Astrocyte (in vitro differentiated cells and primary cell): ENCODE measurements around the gene KRT6B. TPM values are rescaled to one million over a fixed set of nuclear protein-coding genes. Genes with fewer than 3 reads are reported as not detected.

Source experiments
- DNase-seq: peaks from one replicate; pipeline ENCODE4 v3.0.0-alpha.2; 2010; ENCODE audit warnings: low read depth
- FAIRE-seq: peaks from 2 replicates; lab custom pipeline; 2011; peaks lifted over from hg19 to GRCh38; lab: Jason Lieb, UNC
- H2AFZ ChIP-seq: 2 replicates; pipeline ENCODE4 v1.6.0; 2012; ENCODE audit warnings: low read depth, low read length, inconsistent platforms
- H3K27ac ChIP-seq: 2 replicates; pipeline ENCODE4 v1.5.1; 2011; ENCODE audit warnings: low read depth, low read length, inconsistent platforms
- H3K27me3 ChIP-seq: 2 replicates; pipeline ENCODE4 v1.6.0; 2011; ENCODE audit warnings: low read length, inconsistent platforms; ENCODE audit not compliant: insufficient read depth
- H3K36me3 ChIP-seq: 2 replicates; pipeline ENCODE4 v1.5.1; 2011; ENCODE audit warnings: low read length, inconsistent platforms; ENCODE audit not compliant: insufficient read depth
- H3K4me1 ChIP-seq: 2 replicates; pipeline ENCODE4 v1.5.1; 2011; ENCODE audit warnings: low read length, inconsistent platforms; ENCODE audit not compliant: insufficient read depth
- H3K4me2 ChIP-seq: 2 replicates; pipeline ENCODE4 v1.6.0; 2012; ENCODE audit warnings: low read length, inconsistent platforms
- H3K4me3 ChIP-seq: 2 replicates; pipeline ENCODE4 v1.5.1; 2011; ENCODE audit warnings: low read depth, mild to moderate bottlenecking, low read length, inconsistent platforms; ENCODE audit not compliant: insufficient read depth
- H3K79me2 ChIP-seq: 2 replicates; pipeline ENCODE4 v1.6.0; 2012; ENCODE audit warnings: mild to moderate bottlenecking, low read length, inconsistent platforms; ENCODE audit not compliant: insufficient read depth
- H3K9ac ChIP-seq: 2 replicates; pipeline ENCODE4 v1.6.0; 2012; ENCODE audit warnings: mild to moderate bottlenecking, low read length, inconsistent platforms
- H3K9me3 ChIP-seq: 2 replicates; pipeline ENCODE4 v1.5.1; 2012; ENCODE audit warnings: low read depth, mild to moderate bottlenecking, low read length, inconsistent platforms; ENCODE audit not compliant: insufficient read depth
- H4K20me1 ChIP-seq: 2 replicates; pipeline ENCODE4 v1.6.0; 2012; ENCODE audit warnings: low read length, inconsistent platforms; ENCODE audit not compliant: insufficient read depth
- H3K27ac Mint-ChIP-seq: one replicate; pipeline ENCODE4 v1.8.0; 2021; ENCODE audit warnings: mild to moderate bottlenecking, mixed read lengths; ENCODE audit not compliant: unreplicated experiment
- H3K27me3 Mint-ChIP-seq: one replicate; pipeline ENCODE4 v1.8.0; 2021; ENCODE audit warnings: low read depth, mixed read lengths; ENCODE audit not compliant: unreplicated experiment
- H3K36me3 Mint-ChIP-seq: one replicate; pipeline ENCODE4 v1.8.0; 2021; ENCODE audit warnings: low read depth, mixed read lengths; ENCODE audit not compliant: unreplicated experiment
- H3K4me1 Mint-ChIP-seq: one replicate; pipeline ENCODE4 v1.8.0; 2021; ENCODE audit warnings: low read depth, mixed read lengths; ENCODE audit not compliant: unreplicated experiment
- H3K4me3 Mint-ChIP-seq: one replicate; pipeline ENCODE4 v1.8.0; 2021; ENCODE audit warnings: mild to moderate bottlenecking, moderate library complexity, mixed read lengths; ENCODE audit not compliant: unreplicated experiment
- H3K9me3 Mint-ChIP-seq: one replicate; pipeline ENCODE4 v1.8.0; 2021; ENCODE audit warnings: mild to moderate bottlenecking, mixed read lengths; ENCODE audit not compliant: unreplicated experiment
- EZH2 ChIP-seq: IDR thresholded peaks from 2 replicates; pipeline ENCODE4 v1.6.1; 2012; ENCODE audit warnings: mild to moderate bottlenecking, low read length, inconsistent platforms; ENCODE audit not compliant: insufficient read depth
- total RNA-seq: library from RNA; stranded (reverse); gene quantifications from 2 replicates; pipeline ENCODE4 v1.2.1, GENCODE V29; 2021
- TF ChIP-seq, protein P1 (sequence below): IDR thresholded peaks from 2 replicates; pipeline ENCODE4 v1.5.1; 2011; ENCODE audit warnings: low read depth, mild to moderate bottlenecking, inconsistent platforms, low read length, moderate library complexity; ENCODE audit not compliant: insufficient read depth

The KRT6B gene
- total RNA-seq, 1 donor from 2014 or later = not detected

- Histone ChIP-seq H3K4me1 (peaks cover 11% of the 10 kb centered on the region), H3K79me2 (no peaks in the 10 kb centered on the region), H3K27me3 (peaks cover 23% of the 10 kb centered on the region), H4K20me1 (no peaks in the 10 kb centered on the region), H3K27ac (no peak overlapping the region), H2AFZ (no peak overlapping the region), H3K36me3 (no peaks in the 10 kb centered on the region), H3K4me2 (no peak overlapping the region), H3K9me3 (no peaks in the 10 kb centered on the region), H3K4me3 (no peak overlapping the region), H3K9ac (no peak overlapping the region)
- Mint-ChIP-seq H3K4me1 (peaks cover 24% of the 10 kb centered on the region), H3K27me3 (peaks cover 50% of the 10 kb centered on the region), H3K27ac (no peak overlapping the region), H3K36me3 (peaks cover under 1% of the 10 kb centered on the region), H3K9me3 (peaks cover 6% of the 10 kb centered on the region), H3K4me3 (no peak overlapping the region)
- no peak for FAIRE-seq
- TF ChIP-seq, protein P1, sequence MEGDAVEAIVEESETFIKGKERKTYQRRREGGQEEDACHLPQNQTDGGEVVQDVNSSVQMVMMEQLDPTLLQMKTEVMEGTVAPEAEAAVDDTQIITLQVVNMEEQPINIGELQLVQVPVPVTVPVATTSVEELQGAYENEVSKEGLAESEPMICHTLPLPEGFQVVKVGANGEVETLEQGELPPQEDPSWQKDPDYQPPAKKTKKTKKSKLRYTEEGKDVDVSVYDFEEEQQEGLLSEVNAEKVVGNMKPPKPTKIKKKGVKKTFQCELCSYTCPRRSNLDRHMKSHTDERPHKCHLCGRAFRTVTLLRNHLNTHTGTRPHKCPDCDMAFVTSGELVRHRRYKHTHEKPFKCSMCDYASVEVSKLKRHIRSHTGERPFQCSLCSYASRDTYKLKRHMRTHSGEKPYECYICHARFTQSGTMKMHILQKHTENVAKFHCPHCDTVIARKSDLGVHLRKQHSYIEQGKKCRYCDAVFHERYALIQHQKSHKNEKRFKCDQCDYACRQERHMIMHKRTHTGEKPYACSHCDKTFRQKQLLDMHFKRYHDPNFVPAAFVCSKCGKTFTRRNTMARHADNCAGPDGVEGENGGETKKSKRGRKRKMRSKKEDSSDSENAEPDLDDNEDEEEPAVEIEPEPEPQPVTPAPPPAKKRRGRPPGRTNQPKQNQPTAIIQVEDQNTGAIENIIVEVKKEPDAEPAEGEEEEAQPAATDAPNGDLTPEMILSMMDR = no peak
- no peak for TF ChIP-seq EZH2
- DNase-seq = no peak
Observed at GRCh38 chr12:52433501-52434080, 18.4 kb downstream of the KRT6B start.

DNA sequence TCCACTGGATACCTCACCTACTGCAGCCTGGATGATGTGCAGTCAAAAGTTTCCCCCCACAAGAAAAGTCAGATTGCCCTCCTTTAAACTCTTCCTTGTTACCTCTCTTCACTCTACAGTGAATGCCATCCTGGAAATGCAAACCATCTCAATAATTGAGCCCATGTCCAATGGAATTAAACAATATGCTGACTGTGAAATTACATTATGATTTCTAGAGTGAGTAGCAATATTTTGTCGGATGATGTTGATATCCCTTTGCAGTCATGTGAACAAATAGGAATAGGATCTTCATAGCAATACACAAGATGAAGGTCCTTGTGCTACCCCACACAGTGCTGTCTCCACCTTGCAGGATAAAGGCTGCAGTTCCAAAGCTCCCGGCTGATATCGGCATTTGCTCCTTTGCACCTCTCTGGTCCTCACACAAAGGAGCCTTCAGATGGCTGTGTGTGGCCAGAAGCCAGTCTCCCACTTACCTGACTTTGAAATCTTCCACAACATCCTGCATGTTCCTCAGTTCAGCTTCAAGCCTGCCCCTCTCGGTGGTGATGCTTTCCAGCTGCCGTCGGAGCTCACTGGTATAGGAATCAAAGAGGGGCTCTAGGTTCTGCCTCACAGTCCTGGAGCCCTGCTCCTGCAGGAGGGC, 19.3 kb downstream of the KRT6B start:
- Histone ChIP-seq H2AFZ (no peak overlapping the region), H3K4me2 (no peak overlapping the region), H4K20me1 (no peaks in the 10 kb centered on the region), H3K4me1 (peaks cover 11% of the 10 kb centered on the region), H3K9ac (no peak overlapping the region), H3K36me3 (no peaks in the 10 kb centered on the region), H3K27ac (no peak overlapping the region), H3K4me3 (no peak overlapping the region), H3K79me2 (no peaks in the 10 kb centered on the region), H3K27me3 (peaks cover 24% of the 10 kb centered on the region), H3K9me3 (no peaks in the 10 kb centered on the region)
- peaks cover 3% of the 10 kb centered on the region for H3K36me3 Mint-ChIP-seq
- DNase-seq = no peak
- no peak overlapping the region for H3K27ac Mint-ChIP-seq
- H3K4me1 Mint-ChIP-seq = peaks cover 24% of the 10 kb centered on the region
- TF ChIP-seq, protein P1 = no peak
- no peak for TF ChIP-seq EZH2
- peaks cover 6% of the 10 kb centered on the region for H3K9me3 Mint-ChIP-seq
- no peak for FAIRE-seq
- no peak overlapping the region for H3K4me3 Mint-ChIP-seq
- peaks cover 53% of the 10 kb centered on the region for H3K27me3 Mint-ChIP-seq

DNA sequence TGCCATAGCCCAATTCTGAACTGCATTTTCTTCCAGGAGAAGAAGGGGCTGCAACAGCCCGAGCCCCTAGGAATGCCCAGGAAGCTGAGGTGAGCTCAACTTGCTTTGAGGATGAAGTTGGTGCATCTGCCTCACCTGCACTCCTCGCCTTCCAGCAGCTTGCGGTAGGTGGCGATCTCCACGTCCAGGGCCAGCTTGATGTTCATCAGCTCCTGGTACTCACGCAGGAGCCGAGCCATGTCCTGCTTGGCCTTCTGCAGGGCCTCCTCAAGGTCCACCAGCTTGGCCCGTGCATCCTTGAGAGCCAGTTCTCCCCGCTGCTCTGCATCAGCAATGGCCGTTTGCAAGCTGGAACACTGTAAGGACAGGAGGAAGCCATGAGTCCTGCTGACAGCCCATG, 23.8 kb downstream of the KRT6B start:
- peaks cover 64% of the 10 kb centered on the region for H3K27me3 Mint-ChIP-seq
- H3K36me3 Mint-ChIP-seq = peaks cover 3% of the 10 kb centered on the region
- peaks cover 4% of the 10 kb centered on the region for H3K4me1 Mint-ChIP-seq
- Histone ChIP-seq H3K4me3 (no peak overlapping the region), H3K4me1 (no peaks in the 10 kb centered on the region), H3K4me2 (no peak overlapping the region), H4K20me1 (no peaks in the 10 kb centered on the region), H3K9ac (no peak overlapping the region), H3K36me3 (no peaks in the 10 kb centered on the region), H3K9me3 (no peaks in the 10 kb centered on the region), H3K27ac (no peak overlapping the region), H3K79me2 (no peaks in the 10 kb centered on the region), H3K27me3 (peaks cover 27% of the 10 kb centered on the region), H2AFZ (no peak overlapping the region)
- no peak for DNase-seq
- peaks cover 6% of the 10 kb centered on the region for H3K9me3 Mint-ChIP-seq
- H3K27ac Mint-ChIP-seq = no peak overlapping the region
- no peak overlapping the region for H3K4me3 Mint-ChIP-seq
- no peak for FAIRE-seq
- TF ChIP-seq EZH2 = no peak
- TF ChIP-seq, protein P1 = no peak
